Left ventricle myocardium inferior (tissue), 1 donor: Measurements from ENCODE around the gene IMPACT. TPM values are rescaled to one million over a fixed set of nuclear protein-coding genes. Genes with fewer than 3 reads are reported as not detected.

Experiments
- DNase-seq: peaks from one replicate; pipeline ENCODE4 v3.0.0-alpha.2; 2020
- H3K27ac ChIP-seq: fragments of 200-600 bp; replicated peaks from 2 replicates; pipeline ENCODE4 v1.8.0; 2021
- H3K27me3 ChIP-seq: fragments of 200-600 bp; 2 replicates; pipeline ENCODE4 v1.8.0; 2021; ENCODE audit warnings: low read depth
- H3K36me3 ChIP-seq: fragments of 200-600 bp; 2 replicates; pipeline ENCODE4 v1.8.0; 2021
- H3K4me1 ChIP-seq: fragments of 200-600 bp; 2 replicates; pipeline ENCODE4 v1.8.0; 2021
- H3K4me3 ChIP-seq: fragments of 200-600 bp; 2 replicates; pipeline ENCODE4 v1.8.0; 2021; ENCODE audit warnings: mild to moderate bottlenecking, moderate library complexity
- H3K9me3 ChIP-seq: fragments of 200-600 bp; replicated peaks from 2 replicates; pipeline ENCODE4 v1.8.0; 2021
- intact Hi-C: fragments of 100-400 bp; cut with micrococcal nuclease; formaldehyde crosslinking; loops from one replicate; pipeline ENCODE4 v1.11.0; 2022
- total RNA-seq: library from RNA; stranded (reverse); fragmentation: NEBNext Ultra II Directional; extraction: Animal tissue kit (Norgen Biotek cat#: 25700); gene quantifications from one replicate; pipeline ENCODE4 v1.2.1, GENCODE V29; 2021
- TF ChIP-seq, protein P1 (sequence below): fragments of 200-600 bp; IDR thresholded peaks from 2 replicates; pipeline ENCODE4 v1.8.0; 2021; ENCODE audit warnings: antibody characterized with exemption, mild to moderate bottlenecking, borderline replicate concordance
- donor health status: DM: no; HTN: yes; CAD: no; lungs with severe emphysema.

Gene IMPACT
- total RNA-seq, 1 donor from 2014 or later, result 20.2 TPM

DNA sequence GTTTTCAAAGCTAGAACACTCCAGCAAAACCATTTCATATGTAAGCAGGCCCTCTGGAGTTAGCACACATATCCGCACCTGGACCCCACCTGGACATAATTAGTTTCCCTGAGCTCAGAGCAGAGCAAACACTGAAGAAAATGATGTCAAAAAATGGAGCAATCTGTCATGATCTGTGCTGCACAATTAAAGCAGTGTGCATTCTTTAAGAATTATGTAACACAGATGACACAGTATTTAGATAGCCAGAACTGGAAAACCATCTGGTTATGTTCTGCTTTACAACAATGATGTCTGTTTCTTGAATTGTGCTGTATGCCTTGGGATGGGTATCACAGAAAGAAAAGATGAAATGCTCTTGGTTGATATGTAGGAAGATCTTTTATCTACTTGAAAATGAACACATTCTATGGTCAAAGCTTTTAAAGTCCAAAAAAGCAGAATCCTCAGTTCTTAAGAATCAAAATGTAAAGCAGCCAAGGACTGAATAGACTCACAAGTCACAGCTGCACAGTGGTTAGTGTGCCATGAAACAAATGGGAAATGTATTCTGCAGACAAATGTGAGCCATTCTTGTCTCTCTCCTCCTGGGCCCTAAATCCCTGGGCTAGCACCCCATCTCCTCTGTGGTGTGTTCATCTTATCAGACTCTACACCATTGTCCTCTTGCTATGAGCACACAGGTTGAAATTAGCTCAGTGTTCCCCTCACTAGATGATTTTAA, 70.7 kb downstream of the IMPACT start:
- Histone ChIP-seq H3K9me3 (peaks cover 3% of the 10 kb centered on the region), H3K27ac (no peak overlapping the region), H3K4me1 (no peaks in the 10 kb centered on the region), H3K36me3 (no peaks in the 10 kb centered on the region), H3K27me3 (peaks cover 4% of the 10 kb centered on the region), H3K4me3 (no peak overlapping the region)
- DNase-seq, result no peak
- intact Hi-C loops, result no loop called here
- TF ChIP-seq, protein P1, sequence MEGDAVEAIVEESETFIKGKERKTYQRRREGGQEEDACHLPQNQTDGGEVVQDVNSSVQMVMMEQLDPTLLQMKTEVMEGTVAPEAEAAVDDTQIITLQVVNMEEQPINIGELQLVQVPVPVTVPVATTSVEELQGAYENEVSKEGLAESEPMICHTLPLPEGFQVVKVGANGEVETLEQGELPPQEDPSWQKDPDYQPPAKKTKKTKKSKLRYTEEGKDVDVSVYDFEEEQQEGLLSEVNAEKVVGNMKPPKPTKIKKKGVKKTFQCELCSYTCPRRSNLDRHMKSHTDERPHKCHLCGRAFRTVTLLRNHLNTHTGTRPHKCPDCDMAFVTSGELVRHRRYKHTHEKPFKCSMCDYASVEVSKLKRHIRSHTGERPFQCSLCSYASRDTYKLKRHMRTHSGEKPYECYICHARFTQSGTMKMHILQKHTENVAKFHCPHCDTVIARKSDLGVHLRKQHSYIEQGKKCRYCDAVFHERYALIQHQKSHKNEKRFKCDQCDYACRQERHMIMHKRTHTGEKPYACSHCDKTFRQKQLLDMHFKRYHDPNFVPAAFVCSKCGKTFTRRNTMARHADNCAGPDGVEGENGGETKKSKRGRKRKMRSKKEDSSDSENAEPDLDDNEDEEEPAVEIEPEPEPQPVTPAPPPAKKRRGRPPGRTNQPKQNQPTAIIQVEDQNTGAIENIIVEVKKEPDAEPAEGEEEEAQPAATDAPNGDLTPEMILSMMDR, result no peak

DNA sequence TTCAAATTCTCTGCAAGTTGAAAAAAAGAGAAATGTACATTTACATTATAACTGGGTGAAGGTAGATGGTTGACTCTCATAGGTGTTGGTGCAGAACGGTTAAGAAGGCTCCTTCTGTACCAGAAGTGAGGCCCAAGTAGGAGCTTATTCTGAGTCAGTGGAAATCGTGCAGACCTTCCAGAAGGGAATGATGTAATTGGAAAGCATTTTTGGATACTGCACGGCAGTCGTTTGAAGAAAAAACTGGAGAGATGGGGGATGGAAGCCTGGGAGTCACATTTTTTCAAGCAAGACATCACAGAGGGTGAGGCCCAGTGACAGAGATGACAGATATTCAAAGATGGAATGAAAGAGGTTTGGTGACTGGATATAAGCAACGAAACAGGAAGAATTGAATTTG, 73.3 kb downstream of the IMPACT start:
- intact Hi-C loops, result no loop called here
- Histone ChIP-seq H3K9me3 (no peaks in the 10 kb centered on the region), H3K36me3 (no peaks in the 10 kb centered on the region), H3K4me1 (no peaks in the 10 kb centered on the region), H3K27ac (no peak overlapping the region), H3K4me3 (no peak overlapping the region), H3K27me3 (peaks cover 5% of the 10 kb centered on the region)
- TF ChIP-seq, protein P1, result no peak
- DNase-seq, result no peak

DNA sequence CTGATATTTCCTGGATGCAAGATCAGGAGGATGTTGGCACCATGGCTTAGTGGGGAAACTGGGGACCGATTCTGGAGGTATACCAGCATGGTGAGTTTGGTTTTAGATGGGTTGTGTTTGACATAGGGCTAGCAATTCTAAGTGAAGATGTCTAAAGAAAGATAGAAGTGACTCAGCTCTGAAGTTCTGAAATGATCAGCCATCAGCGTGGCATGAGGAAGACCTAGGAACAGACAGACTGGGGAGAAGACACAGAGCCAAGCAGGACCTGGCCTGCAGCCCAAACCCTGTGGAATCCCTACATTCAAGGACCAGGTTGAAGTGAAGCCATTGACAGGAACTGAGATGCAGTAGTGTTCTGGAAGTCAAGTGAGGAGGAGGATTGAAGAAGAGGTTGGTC, 73.7 kb downstream of the IMPACT start:
- DNase-seq, result no peak
- H3K27ac ChIP-seq, result no peak overlapping the region
- intact Hi-C loops, result no loop called here

DNA sequence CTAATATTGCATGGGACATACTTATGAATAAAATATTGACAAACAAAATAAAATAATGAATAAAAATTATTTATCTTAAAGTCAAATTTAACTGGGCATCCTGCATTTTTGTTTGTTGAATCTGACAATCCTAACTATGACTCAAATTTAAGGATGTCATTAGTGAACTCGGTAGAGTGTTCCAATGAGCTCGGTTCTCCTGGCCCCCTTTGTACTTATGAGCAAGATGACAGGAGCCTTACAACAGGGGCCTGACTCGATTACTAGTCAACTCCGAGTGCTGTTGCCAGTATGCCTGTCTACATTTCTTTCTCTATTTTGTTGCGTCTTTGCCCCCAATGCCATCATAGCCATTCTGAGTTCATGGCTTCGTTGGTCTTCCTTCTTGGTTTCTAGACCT, 74.3 kb downstream of the IMPACT start:
- intact Hi-C loops, result no loop called here
- Histone ChIP-seq H3K27ac (no peak overlapping the region), H3K27me3 (peaks cover 5% of the 10 kb centered on the region), H3K4me3 (no peak overlapping the region), H3K36me3 (no peaks in the 10 kb centered on the region), H3K4me1 (no peaks in the 10 kb centered on the region), H3K9me3 (no peaks in the 10 kb centered on the region)
- no peak for DNase-seq
- TF ChIP-seq, protein P1, result no peak

More for the DNA sequence above, 73.7 kb downstream of the IMPACT start:
- H3K9me3 ChIP-seq, result no peaks in the 10 kb centered on the region
- peaks cover 5% of the 10 kb centered on the region for H3K27me3 ChIP-seq
- no peak overlapping the region for H3K4me3 ChIP-seq
- TF ChIP-seq, protein P1, result no peak
- H3K4me1 ChIP-seq, result no peaks in the 10 kb centered on the region
- no peaks in the 10 kb centered on the region for H3K36me3 ChIP-seq

DNA sequence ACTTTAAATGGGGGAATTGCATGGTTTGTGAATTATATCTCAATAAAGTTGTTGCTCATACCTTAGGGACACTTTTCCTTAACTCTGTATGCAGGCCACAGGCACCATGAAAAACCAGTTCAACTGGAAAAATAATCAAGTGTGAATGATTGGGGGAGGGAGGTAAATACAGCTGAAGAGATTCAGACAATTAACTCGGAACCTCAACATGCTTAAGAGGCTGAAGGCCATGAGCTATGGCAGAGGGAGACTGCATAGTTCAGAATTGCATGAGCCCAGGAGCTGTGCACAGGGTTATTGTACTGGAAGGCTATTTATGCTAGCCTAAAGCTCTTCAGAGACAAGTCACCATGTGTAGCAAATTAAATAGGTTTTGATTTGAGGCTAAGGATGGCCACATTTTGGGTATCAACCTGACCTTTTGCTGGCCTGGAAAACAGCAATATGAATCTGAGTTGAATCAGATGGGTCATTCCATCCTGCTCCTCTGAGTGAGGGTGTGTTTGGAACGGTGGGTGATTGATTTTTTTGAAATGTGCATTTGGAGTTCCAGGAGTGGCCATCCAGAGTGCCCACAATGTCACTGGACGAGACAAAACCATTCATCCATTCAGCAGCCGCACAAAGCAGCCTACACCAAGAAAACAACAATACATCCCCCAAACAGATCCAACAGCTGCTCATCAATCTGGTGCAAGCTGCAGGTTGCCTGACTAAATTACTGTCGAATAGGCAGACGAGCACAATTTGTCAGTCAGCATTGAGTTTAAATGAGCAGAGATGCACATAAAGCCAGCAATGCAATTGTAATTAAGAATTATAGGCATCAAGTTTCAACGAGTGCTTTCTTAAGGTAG, 76.4 kb downstream of the IMPACT start:
- intact Hi-C loops, result no loop called here
- Histone ChIP-seq H3K4me1 (no peaks in the 10 kb centered on the region), H3K27ac (no peak overlapping the region), H3K9me3 (no peaks in the 10 kb centered on the region), H3K4me3 (no peak overlapping the region), H3K27me3 (peaks cover 5% of the 10 kb centered on the region), H3K36me3 (no peaks in the 10 kb centered on the region)
- DNase-seq, result no peak
- TF ChIP-seq, protein P1, result no peak

Other genes with a start within 250 kb of the IMPACT start
- gene OSBPL1A, start 28.8 kb upstream of the IMPACT start, total RNA-seq, result 82.8 TPM
- gene HRH4, start 34.0 kb downstream of the IMPACT start, total RNA-seq, result 0.33 TPM